ENCODE measurements around the gene MAST3.

DNA sequence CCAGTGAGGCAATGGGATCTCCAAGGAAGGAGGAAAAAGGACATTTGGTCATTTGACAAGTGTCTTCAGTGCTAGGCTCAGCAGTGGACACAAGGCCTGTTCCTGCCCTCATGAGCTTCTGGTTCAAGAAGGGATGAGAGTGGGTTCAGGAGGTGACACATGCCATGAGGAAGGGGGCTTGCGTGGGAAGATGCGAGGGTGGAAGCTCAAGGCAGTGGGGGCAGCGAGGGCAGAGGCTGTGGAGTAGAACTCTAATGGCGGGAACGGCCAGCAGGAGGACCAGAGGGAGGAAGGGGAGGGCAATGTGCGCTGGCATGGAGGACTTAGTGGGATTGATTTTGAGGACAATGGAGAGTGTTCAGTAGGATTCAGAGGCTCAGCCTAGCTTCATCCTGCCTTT, 58.7 kb downstream of the MAST3 start:
- TF ChIP-seq, protein P1, sequence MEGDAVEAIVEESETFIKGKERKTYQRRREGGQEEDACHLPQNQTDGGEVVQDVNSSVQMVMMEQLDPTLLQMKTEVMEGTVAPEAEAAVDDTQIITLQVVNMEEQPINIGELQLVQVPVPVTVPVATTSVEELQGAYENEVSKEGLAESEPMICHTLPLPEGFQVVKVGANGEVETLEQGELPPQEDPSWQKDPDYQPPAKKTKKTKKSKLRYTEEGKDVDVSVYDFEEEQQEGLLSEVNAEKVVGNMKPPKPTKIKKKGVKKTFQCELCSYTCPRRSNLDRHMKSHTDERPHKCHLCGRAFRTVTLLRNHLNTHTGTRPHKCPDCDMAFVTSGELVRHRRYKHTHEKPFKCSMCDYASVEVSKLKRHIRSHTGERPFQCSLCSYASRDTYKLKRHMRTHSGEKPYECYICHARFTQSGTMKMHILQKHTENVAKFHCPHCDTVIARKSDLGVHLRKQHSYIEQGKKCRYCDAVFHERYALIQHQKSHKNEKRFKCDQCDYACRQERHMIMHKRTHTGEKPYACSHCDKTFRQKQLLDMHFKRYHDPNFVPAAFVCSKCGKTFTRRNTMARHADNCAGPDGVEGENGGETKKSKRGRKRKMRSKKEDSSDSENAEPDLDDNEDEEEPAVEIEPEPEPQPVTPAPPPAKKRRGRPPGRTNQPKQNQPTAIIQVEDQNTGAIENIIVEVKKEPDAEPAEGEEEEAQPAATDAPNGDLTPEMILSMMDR (conservative IDR thresholded peaks at IDR 0.05) = no peak
- no peak for TF ChIP-seq EZH2 (IDR thresholded peaks at IDR 0.05; ENCODE audit: low read depth)

All from PC-9 (cell line).